Lower leg skin (tissue), 4 donors: ENCODE results near the gene ADAMTS10. TPM values are rescaled to one million over a fixed set of nuclear protein-coding genes. Genes with fewer than 3 reads are reported as not detected.

Experiments
- DNase-seq, 2 donors: peaks; one replicate each; pipeline ENCODE4 v3.0.0-alpha.2; 2019; ENCODE audit warnings: low spot score in 2 of 2
- H3K4me3 ChIP-seq: fragments of 200-600 bp; sonication (generic); 2 replicates; pipeline ENCODE4 v1.5.1; 2017; ENCODE audit warnings: mild to moderate bottlenecking, low read depth; ENCODE audit not compliant: poor library complexity, severe bottlenecking
- CTCF ChIP-seq, 3 donors: fragments of 450-650 bp; IDR thresholded peaks; one replicate each; pipeline ENCODE4 v1.5.1; 2016; ENCODE audit warnings: antibody characterized with exemption in 3 of 3, mild to moderate bottlenecking in 3 of 3, moderate library complexity in 2 of 3
- POLR2A ChIP-seq, 2 donors: fragments of 450-650 bp; IDR thresholded peaks; one replicate each; pipeline ENCODE4 v1.6.1; 2016 to 2017; ENCODE audit warnings: antibody characterized with exemption in 2 of 2, mild to moderate bottlenecking in 1 of 2, moderate library complexity in 1 of 2
- WGBS, 2 donors: methylation state at CpG; one replicate each; pipeline ENCODE4 v1.1.5; 2018; 5-methylcytosine and 5-hydroxymethylcytosine counted together
- intact Hi-C: fragments of 100-400 bp; cut with DNase I; formaldehyde crosslinking; loops from one replicate; pipeline ENCODE4 v1.15.0; 2023; ENCODE audit warnings: low total_unique reads
- total RNA-seq, 4 donors: library from RNA; depleted of rRNA; stranded (reverse); fragments of >200 nt; gene quantifications; one replicate each; pipeline ENCODE4 v1.1.0, GENCODE V29; 2016

The ADAMTS10 gene
- total RNA-seq: 10 to 100 TPM in 2 of 4 donors, 1 to 10 TPM in 2; 6.1 to 21.3 (median 14.1) TPM

- DNase-seq: peak in 1 of 2 donors; percentile 89
- H3K4me3 ChIP-seq: peak within 1 kb of the TSS; percentile 48
- intact Hi-C loops: no loop called here
- 0 to 1% methylated on average over 16 to 22 of the region's 74 CpGs for WGBS, 2 donors
- TF ChIP-seq CTCF (IDR thresholded peaks at IDR 0.05): no peak
- no peak for TF ChIP-seq POLR2A (IDR thresholded peaks at IDR 0.05)
These were observed at the start of gene ADAMTS10 for GRCh38 chr19:8610041-8610935. ADAMTS10 (minus strand) TSS chr19:8610715; CDS start chr19:8605710, 5,005 bp downstream.

GRCh38 chr19:8659905-8660304, 49.4 kb upstream of the ADAMTS10 start:
- no peak overlapping the region for H3K4me3 ChIP-seq
- intact Hi-C loops: loop anchor here (10.0 kb wide), 1 partner anchor 425 kb away; the partner anchor contains the start of gene OR1M1
- no peak for TF ChIP-seq CTCF (IDR thresholded peaks at IDR 0.05)
- TF ChIP-seq POLR2A (IDR thresholded peaks at IDR 0.05): no peak
- DNase-seq: no peak
- WGBS, 2 donors: 70 to 88% methylated on average over 7 of the region's 7 CpGs

- 80 to 83% methylated on average over 5 of the region's 5 CpGs for WGBS, 2 donors
- no peak for DNase-seq
- TF ChIP-seq CTCF (IDR thresholded peaks at IDR 0.05) (no peak), POLR2A (IDR thresholded peaks at IDR 0.05) (no peak)
- intact Hi-C loops: loop anchor here (10.0 kb wide), 1 partner anchor 427 kb away; the partner anchor contains the start of gene OR1M1
- no peak overlapping the region for H3K4me3 ChIP-seq
These were observed 47.4 kb upstream of the ADAMTS10 start for GRCh38 chr19:8657869-8658268.

- intact Hi-C loops: loop anchor here (10.0 kb wide), 1 partner anchor 429 kb away; the partner anchor contains the start of gene OR1M1
- TF ChIP-seq CTCF (IDR thresholded peaks at IDR 0.05) (no peak), POLR2A (IDR thresholded peaks at IDR 0.05) (no peak)
- WGBS, 2 donors: 80 to 85% methylated on average over 12 of the region's 12 CpGs
- H3K4me3 ChIP-seq: no peak overlapping the region
- DNase-seq: no peak
These were observed 44.8 kb upstream of the ADAMTS10 start for GRCh38 chr19:8655340-8655709.

- no peak overlapping the region for H3K4me3 ChIP-seq
- no peak for DNase-seq
- 4 to 6% methylated on average over 15 of the region's 15 CpGs for WGBS, 2 donors
- intact Hi-C loops: loop anchor here (10.0 kb wide), 1 partner anchor 430 kb away; the partner anchor contains the start of gene OR1M1
- TF ChIP-seq CTCF (IDR thresholded peaks at IDR 0.05): peak in 1 of 3 donors; percentile 97
- TF ChIP-seq POLR2A (IDR thresholded peaks at IDR 0.05): no peak
These were observed 44.2 kb upstream of the ADAMTS10 start for GRCh38 chr19:8654591-8655339.
